Stimulated activated naive CD8-positive, alpha-beta T cell treated with anti-CD3 and anti-CD28 coated beads, Interleukin-15, amount 100 ng/mL, for 72 hours (primary cell): ENCODE measurements around the gene HSDL2.
"Not testable (repeated sequence)": the region's sequence is repeated elsewhere in the genome, so short reads cannot be mapped to it uniquely, and the experiment has no call there.

Experiments
- ATAC-seq: fragments of 150-1000 bp; cut with Tn5 transposase; 2 replicates; pipeline ENCODE4 v1.10.0; 2021; ENCODE audit warnings: mild to moderate bottlenecking, moderate library complexity
- DNase-seq, 2 donors: peaks; one replicate each; pipeline ENCODE4 v3.0.0; 2021 to 2022
- H3K27ac Mint-ChIP-seq, 2 donors: one replicate each; pipeline ENCODE4 v1.8.0; 2022; ENCODE audit warnings: mild to moderate bottlenecking in 2 of 2, mixed read lengths in 2 of 2, moderate library complexity in 2 of 2
- H3K27me3 Mint-ChIP-seq: one replicate; pipeline ENCODE4 v1.8.0; 2022; ENCODE audit warnings: mixed read lengths
- H3K4me1 Mint-ChIP-seq: one replicate; pipeline ENCODE4 v1.8.0; 2022; ENCODE audit warnings: mild to moderate bottlenecking, mixed read lengths
- H3K4me3 Mint-ChIP-seq, 2 donors: one replicate each; pipeline ENCODE4 v1.8.0; 2022; ENCODE audit warnings: mild to moderate bottlenecking in 2 of 2, mixed read lengths in 2 of 2, moderate library complexity in 1 of 2
- H3K9me3 Mint-ChIP-seq, 2 donors: one replicate each; pipeline ENCODE4 v1.8.0; 2022; ENCODE audit warnings: mixed read lengths in 2 of 2

HSDL2 gene

GRCh38 chr9:112354081-112354743 lies 25.7 kb upstream of the HSDL2 start:
- Mint-ChIP-seq H3K4me1 (peaks cover 24% of the 10 kb centered on the region), H3K4me3 (peak overlapping the region in 1 of 2 donors; percentile 46)

GRCh38 chr9:112355427-112355897 lies 24.4 kb upstream of the HSDL2 start:
- DNase-seq (no peak), ATAC-seq (peak; percentile 85)
- Mint-ChIP-seq H3K4me3 (peak overlapping the region; percentile 41 to 57), H3K4me1 (peaks cover 28% of the 10 kb centered on the region), H3K27me3 (no peaks in the 10 kb centered on the region), H3K9me3 (no peaks in the 10 kb centered on the region), H3K27ac (peak overlapping the region; percentile 91 to 95)

More at GRCh38 chr9:112354081-112354743, 25.7 kb upstream of the HSDL2 start:
- no peaks in the 10 kb centered on the region for H3K27me3 Mint-ChIP-seq
- ATAC-seq (no peak), DNase-seq (no peak)
- peak overlapping the region in 1 of 2 donors; percentile 91 for H3K27ac Mint-ChIP-seq
- H3K9me3 Mint-ChIP-seq: no peaks in the 10 kb centered on the region

DNA sequence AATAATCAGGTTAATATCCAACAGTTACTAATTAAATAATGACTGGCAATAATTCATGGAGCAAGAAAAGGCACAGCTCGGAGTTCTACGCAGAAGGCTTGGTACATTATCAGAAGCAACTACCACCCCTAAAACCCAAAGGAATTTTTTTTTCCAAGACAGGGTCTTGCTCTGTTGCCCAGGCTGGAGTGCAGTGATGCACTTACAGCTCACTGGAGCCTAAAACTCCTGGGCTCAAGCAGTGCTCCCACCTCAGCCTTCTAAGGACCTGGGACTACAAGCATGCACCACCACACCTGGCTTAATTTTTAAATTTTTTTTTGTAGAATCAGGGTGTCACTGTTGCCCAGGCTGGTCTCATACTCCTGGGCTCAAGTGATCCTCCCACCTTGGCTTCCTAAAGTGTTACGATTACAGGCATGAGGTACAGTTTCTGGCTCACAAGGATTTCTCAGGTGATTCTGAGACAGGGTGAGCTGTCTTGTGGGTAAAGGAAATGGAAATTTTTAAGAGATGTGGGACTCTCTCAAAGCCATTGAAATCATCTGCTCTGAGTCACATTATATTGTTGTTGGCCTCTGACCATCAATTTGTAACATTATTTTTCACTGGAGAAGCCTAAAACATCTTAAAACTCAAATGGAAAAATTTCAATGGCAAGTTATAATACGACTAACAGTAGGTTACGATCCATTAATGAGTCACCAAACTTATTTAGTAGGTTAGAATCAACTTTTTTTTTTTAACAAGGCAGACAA lies 19.7 kb upstream of the HSDL2 start:
- DNase-seq (no peak), ATAC-seq (peak; percentile 87)
- Mint-ChIP-seq H3K4me1 (peaks cover 22% of the 10 kb centered on the region), H3K4me3 (peak overlapping the region in 1 of 2 donors; percentile 26), H3K27me3 (peaks cover 13% of the 10 kb centered on the region), H3K27ac (peak overlapping the region in 1 of 2 donors; percentile 65), H3K9me3 (peaks cover 3 to 5% of the 10 kb centered on the region in 2 donors)

DNA sequence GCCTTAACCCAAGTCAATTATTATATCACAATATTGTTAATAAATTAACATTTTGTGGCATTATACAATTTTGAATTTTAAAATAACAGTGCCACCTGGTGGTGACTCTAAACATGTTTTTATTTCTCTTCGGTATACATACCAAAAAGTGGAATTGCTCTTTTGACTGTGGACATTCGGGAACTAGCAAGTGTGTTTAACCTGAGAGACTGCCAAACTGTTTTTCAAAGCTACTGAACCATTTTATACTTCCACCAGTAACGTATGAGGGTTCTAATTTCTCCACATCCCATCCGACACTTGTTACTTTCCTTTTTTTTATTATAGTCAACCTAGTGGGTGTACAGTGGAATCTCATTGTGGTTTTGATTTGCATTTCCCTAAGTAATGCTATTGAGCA lies 18.3 kb upstream of the HSDL2 start:
- Mint-ChIP-seq H3K27me3 (peaks cover 18% of the 10 kb centered on the region), H3K4me1 (peaks cover 12% of the 10 kb centered on the region), H3K27ac (no peak overlapping the region), H3K9me3 (peaks cover 9 to 11% of the 10 kb centered on the region in 2 donors), H3K4me3 (no peak overlapping the region)
- no peak for ATAC-seq
- peak in 1 of 2 donors; percentile 19 for DNase-seq

- H3K27ac Mint-ChIP-seq: no peak overlapping the region
- ATAC-seq (no peak), DNase-seq (no peak)
- peaks cover 18% of the 10 kb centered on the region for H3K27me3 Mint-ChIP-seq
- H3K9me3 Mint-ChIP-seq: peaks cover 15 to 36% of the 10 kb centered on the region in 2 donors
- H3K4me1 Mint-ChIP-seq: peaks cover 12% of the 10 kb centered on the region
- H3K4me3 Mint-ChIP-seq: no peak overlapping the region
These were observed 15.1 kb upstream of the HSDL2 start for GRCh38 chr9:112364761-112365160.

- DNase-seq, H3K4me3 Mint-ChIP-seq, H3K27ac Mint-ChIP-seq, ATAC-seq, H3K4me1 Mint-ChIP-seq: not testable (repeated sequence)
- peaks cover 18 to 40% of the 10 kb centered on the region in 2 donors for H3K9me3 Mint-ChIP-seq
- H3K27me3 Mint-ChIP-seq: peaks cover 18% of the 10 kb centered on the region
These were observed 14.7 kb upstream of the HSDL2 start for GRCh38 chr9:112365257-112365656.

DNA sequence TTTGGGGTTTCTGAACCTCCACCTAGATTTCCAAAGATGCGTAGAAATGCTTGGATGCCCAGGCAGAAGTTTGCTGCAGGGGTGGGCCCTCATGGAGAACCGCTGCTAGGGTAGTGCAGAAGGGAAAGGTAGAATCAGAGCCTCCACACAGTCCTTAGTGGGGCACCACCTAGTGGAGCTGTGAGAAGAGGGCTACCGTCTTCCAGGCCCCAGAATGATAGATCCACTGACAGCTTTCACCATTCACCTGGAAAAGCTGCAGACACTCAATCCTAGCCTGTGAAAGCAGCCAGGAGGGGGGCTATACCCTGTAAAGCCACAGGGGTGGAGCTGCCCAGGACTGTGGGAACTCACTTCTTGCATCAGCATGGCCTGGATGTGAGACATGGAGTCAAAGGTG lies 13.3 kb upstream of the HSDL2 start:
- peaks cover 18% of the 10 kb centered on the region for H3K27me3 Mint-ChIP-seq
- ATAC-seq: no peak
- no peak for DNase-seq
- no peak overlapping the region for H3K4me3 Mint-ChIP-seq
- no peaks in the 10 kb centered on the region for H3K4me1 Mint-ChIP-seq
- H3K27ac Mint-ChIP-seq: no peak overlapping the region
- peaks cover 24 to 48% of the 10 kb centered on the region in 2 donors for H3K9me3 Mint-ChIP-seq

- H3K4me3 Mint-ChIP-seq: no peak overlapping the region
- peaks cover 16% of the 10 kb centered on the region for H3K27me3 Mint-ChIP-seq
- DNase-seq (no peak), ATAC-seq (no peak)
- no peak overlapping the region for H3K27ac Mint-ChIP-seq
- no peaks in the 10 kb centered on the region for H3K4me1 Mint-ChIP-seq
- H3K9me3 Mint-ChIP-seq: peaks cover 24 to 48% of the 10 kb centered on the region in 2 donors
These were observed 12.4 kb upstream of the HSDL2 start for GRCh38 chr9:112367465-112367864.

DNA sequence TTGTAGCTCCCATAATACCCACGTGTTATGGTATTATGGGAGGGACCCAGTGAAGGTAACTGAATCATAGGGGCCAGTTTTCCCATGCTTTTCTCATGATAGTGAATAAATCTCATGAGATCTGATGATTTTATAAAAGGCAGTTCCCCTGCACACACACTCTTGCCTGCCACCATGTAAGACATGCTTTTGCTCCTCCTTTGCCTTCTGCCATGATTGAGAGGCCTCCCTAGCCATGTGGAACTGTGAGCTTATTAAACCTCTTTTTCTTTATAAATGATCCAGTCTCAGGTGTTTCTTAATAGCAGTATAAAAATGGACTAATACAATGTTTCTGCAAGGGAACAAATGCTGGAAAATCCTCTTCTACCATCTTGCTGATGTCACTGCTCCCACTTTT lies 10.1 kb upstream of the HSDL2 start:
- no peak overlapping the region for H3K27ac Mint-ChIP-seq
- no peak for DNase-seq
- ATAC-seq: no peak
- H3K9me3 Mint-ChIP-seq: peaks cover 33 to 53% of the 10 kb centered on the region in 2 donors
- no peak overlapping the region for H3K4me3 Mint-ChIP-seq
- H3K4me1 Mint-ChIP-seq: no peaks in the 10 kb centered on the region
- peaks cover 8% of the 10 kb centered on the region for H3K27me3 Mint-ChIP-seq

DNA sequence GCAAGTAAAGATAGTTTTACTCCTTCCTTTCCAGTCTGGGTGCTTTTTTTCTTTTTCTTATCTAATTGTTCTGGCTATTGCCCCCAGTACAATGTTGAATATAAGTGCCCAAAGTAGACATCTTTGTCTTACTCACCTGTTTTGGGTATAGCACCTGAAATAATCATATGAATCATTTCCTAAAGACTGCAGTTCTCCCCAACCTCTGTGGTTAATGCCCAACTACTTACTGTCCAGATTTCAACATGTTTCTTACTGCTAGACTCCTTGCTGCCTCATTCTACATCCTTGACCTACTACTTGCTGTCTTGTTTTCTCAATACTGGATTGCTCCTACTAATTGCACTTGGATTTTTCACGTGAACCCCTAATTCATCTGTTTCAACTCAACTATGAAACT lies 8.8 kb upstream of the HSDL2 start:
- no peaks in the 10 kb centered on the region for H3K27me3 Mint-ChIP-seq
- no peak for ATAC-seq
- no peak overlapping the region for H3K4me3 Mint-ChIP-seq
- no peak for DNase-seq
- peaks cover 5% of the 10 kb centered on the region for H3K4me1 Mint-ChIP-seq
- H3K9me3 Mint-ChIP-seq: peaks cover 23 to 50% of the 10 kb centered on the region in 2 donors
- H3K27ac Mint-ChIP-seq: no peak overlapping the region

- not testable (repeated sequence) for H3K27me3 Mint-ChIP-seq, DNase-seq, H3K27ac Mint-ChIP-seq, ATAC-seq, H3K4me3 Mint-ChIP-seq
- Mint-ChIP-seq H3K4me1 (peaks cover 24% of the 10 kb centered on the region), H3K9me3 (peaks cover 23 to 36% of the 10 kb centered on the region in 2 donors)
These were observed 6.2 kb upstream of the HSDL2 start for GRCh38 chr9:112373666-112374065.

- H3K4me1 Mint-ChIP-seq: peaks cover 25% of the 10 kb centered on the region
These were observed 5.7 kb upstream of the HSDL2 start for GRCh38 chr9:112374232-112374631.

DNA sequence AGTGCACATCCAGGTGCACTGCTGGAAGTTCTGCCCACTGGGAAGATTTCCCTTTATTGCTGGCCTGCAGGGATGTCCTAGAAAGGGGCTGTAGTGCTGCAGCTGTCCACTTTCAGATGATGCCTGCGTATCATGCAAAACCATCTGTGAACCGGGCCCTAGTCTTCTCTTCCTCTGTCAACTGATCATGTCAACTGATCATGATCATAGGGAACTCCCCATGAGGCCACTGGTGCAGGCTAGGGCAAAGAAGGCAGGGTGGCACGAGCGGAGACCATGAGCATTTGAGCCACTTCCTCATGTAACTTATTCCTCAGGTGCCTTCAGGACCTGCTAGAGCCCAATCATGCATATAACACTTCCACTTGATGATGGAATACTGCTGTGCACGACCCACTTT lies 4.5 kb upstream of the HSDL2 start:
- Mint-ChIP-seq H3K9me3 (peaks cover 14 to 20% of the 10 kb centered on the region in 2 donors), H3K27ac (no peak overlapping the region), H3K27me3 (no peaks in the 10 kb centered on the region), H3K4me1 (peaks cover 25% of the 10 kb centered on the region), H3K4me3 (no peak overlapping the region)
- ATAC-seq: no peak
- no peak for DNase-seq

More at GRCh38 chr9:112374232-112374631, 5.7 kb upstream of the HSDL2 start:
- not testable (repeated sequence) for H3K27ac Mint-ChIP-seq, ATAC-seq, H3K27me3 Mint-ChIP-seq, H3K4me3 Mint-ChIP-seq, DNase-seq
- peaks cover 22 to 30% of the 10 kb centered on the region in 2 donors for H3K9me3 Mint-ChIP-seq

- no peak for ATAC-seq
- Mint-ChIP-seq H3K27ac (no peak overlapping the region), H3K27me3 (no peaks in the 10 kb centered on the region), H3K4me3 (peak overlapping the region; percentile 48 to 97), H3K4me1 (peaks cover 37% of the 10 kb centered on the region), H3K9me3 (peaks cover 8 to 13% of the 10 kb centered on the region in 2 donors)
- no peak for DNase-seq
These were observed 2.8 kb upstream of the HSDL2 start for GRCh38 chr9:112377087-112377486.

GRCh38 chr9:112377684-112378327 lies 2.1 kb upstream of the HSDL2 start:
- ATAC-seq (no peak), DNase-seq (no peak)
- H3K27me3 Mint-ChIP-seq: no peaks in the 10 kb centered on the region
- H3K4me3 Mint-ChIP-seq: peak overlapping the region; percentile 48 to 97
- H3K27ac Mint-ChIP-seq: no peak overlapping the region
- peaks cover 8 to 13% of the 10 kb centered on the region in 2 donors for H3K9me3 Mint-ChIP-seq
- H3K4me1 Mint-ChIP-seq: peaks cover 40% of the 10 kb centered on the region
